GM19238 (cell line): ENCODE data around the gene UNC80.
"Not testable (repeated sequence)": the region's sequence is repeated elsewhere in the genome, so short reads cannot be mapped to it uniquely, and the experiment has no call there.

Experiments
- DNase-seq: peaks from one replicate; pipeline ENCODE4 v3.0.0; 2011; ENCODE audit warnings: low spot score; ENCODE audit not compliant: insufficient read length

UNC80 gene, protein sequence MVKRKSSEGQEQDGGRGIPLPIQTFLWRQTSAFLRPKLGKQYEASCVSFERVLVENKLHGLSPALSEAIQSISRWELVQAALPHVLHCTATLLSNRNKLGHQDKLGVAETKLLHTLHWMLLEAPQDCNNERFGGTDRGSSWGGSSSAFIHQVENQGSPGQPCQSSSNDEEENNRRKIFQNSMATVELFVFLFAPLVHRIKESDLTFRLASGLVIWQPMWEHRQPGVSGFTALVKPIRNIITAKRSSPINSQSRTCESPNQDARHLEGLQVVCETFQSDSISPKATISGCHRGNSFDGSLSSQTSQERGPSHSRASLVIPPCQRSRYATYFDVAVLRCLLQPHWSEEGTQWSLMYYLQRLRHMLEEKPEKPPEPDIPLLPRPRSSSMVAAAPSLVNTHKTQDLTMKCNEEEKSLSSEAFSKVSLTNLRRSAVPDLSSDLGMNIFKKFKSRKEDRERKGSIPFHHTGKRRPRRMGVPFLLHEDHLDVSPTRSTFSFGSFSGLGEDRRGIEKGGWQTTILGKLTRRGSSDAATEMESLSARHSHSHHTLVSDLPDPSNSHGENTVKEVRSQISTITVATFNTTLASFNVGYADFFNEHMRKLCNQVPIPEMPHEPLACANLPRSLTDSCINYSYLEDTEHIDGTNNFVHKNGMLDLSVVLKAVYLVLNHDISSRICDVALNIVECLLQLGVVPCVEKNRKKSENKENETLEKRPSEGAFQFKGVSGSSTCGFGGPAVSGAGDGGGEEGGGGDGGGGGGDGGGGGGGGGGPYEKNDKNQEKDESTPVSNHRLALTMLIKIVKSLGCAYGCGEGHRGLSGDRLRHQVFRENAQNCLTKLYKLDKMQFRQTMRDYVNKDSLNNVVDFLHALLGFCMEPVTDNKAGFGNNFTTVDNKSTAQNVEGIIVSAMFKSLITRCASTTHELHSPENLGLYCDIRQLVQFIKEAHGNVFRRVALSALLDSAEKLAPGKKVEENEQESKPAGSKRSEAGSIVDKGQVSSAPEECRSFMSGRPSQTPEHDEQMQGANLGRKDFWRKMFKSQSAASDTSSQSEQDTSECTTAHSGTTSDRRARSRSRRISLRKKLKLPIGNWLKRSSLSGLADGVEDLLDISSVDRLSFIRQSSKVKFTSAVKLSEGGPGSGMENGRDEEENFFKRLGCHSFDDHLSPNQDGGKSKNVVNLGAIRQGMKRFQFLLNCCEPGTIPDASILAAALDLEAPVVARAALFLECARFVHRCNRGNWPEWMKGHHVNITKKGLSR (N-terminal part only)

GRCh38 chr2:209771474-209772289 lies at the start of gene UNC80:
Gene UNC80 (plus strand): TSS chr2:209771832. CDS start chr2:209772073, 241 bp downstream.
- no peak for DNase-seq

DNA sequence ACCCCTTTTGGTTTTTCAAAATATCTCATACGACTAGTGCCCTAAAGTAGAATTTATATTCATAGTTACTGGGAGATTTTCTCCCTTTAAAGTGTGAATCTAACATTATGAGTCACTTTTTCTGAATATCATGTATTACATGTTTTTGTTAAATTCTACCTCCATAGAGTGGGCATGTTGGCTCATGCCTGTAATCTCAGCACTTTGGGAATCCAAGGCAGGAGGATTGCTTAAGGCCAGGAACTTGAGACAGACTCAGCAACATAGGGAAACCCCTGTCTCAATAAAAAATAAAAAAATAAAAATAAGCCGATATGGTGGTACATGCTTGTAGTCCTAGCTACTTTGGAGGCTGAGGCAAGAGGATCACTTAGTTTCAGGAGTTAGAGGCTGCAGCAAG lies 45.3 kb upstream of the UNC80 start:
- no peak for DNase-seq

GRCh38 chr2:209727077-209727476 lies 44.6 kb upstream of the UNC80 start:
- DNase-seq, result no peak

GRCh38 chr2:209734805-209735204 lies 36.8 kb upstream of the UNC80 start:
- DNase-seq, result no peak

DNA sequence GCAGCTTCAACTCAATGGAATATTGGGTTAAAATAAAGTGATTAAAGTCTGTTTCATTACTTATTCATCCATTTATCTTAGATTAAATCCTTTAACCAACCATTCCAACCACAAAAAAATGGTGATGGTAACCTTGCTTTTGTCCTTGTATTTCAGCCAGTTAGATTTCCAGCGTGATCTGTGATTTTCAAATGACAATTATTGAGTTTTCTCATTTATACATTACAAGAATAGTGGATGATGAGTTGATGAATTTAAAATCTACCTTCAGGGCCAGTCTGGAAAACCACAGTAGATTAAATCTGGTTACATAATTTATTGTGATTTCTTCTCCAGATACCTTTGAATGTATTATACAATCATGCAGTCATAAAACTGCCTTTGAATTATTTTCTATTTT lies 29.7 kb upstream of the UNC80 start:
- DNase-seq, result no peak

- DNase-seq, result no peak
Measured at GRCh38 chr2:209753020-209753419, 18.6 kb upstream of the UNC80 start.

DNA sequence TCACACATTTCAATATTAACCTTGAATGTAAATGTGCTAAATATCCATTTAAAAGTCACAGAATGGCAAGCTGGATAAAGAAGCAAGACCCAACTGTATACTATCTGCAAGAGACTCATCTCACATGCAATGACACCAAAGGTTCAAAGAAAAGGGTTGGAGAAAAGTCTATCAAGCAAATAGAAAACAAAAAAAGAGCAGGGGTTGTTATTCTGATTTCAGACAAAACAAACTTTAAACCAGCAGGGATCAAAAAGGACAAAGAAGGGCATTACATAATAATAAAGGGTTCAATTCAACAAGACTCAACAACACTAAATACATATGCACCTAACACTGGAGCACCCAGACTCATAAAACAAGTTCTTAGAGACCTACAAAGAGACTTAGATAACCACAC lies 14.5 kb upstream of the UNC80 start:
- no peak for DNase-seq

DNA sequence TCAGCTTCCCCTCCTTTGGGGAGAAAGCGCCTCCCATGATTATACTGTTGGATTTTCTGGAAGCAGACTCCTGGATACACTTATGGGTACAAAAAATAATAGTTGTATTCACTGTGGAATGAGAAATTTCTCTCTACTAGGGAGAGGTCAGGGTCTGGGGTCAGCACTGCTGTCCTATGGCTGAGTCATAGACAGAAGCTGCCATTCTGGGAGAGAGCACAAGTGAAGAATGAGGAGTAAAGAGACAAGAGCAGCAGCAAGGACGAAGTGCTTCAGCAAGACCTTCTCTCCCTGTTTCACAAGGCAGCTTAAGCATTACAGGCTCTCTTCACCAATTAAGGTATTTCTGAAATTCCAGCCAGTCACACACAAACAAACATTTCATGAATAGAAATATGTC lies 10.1 kb upstream of the UNC80 start:
- DNase-seq, result no peak

DNA sequence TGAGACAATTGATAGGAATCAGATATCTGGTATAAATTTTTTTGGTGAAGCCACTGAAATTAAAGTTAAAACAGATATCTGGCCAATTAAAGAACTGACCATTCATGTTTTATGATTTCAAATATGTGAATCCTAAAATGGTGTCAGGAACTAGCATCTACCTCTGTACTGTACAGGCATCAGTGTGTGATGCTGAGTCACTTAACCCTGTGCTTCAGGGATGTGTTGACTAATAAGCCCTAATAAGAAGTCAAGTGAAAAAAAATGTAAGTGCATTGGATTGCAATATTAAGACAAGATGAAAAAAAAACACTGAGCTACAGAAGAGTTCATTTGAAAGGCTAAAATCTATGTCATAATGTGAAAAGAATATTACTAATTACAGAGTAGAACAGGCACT lies 9.1 kb upstream of the UNC80 start:
- no peak for DNase-seq

GRCh38 chr2:209763106-209763505 lies 8.5 kb upstream of the UNC80 start:
- no peak for DNase-seq

GRCh38 chr2:209766613-209767012 lies 5.0 kb upstream of the UNC80 start:
- DNase-seq, result no peak

DNA sequence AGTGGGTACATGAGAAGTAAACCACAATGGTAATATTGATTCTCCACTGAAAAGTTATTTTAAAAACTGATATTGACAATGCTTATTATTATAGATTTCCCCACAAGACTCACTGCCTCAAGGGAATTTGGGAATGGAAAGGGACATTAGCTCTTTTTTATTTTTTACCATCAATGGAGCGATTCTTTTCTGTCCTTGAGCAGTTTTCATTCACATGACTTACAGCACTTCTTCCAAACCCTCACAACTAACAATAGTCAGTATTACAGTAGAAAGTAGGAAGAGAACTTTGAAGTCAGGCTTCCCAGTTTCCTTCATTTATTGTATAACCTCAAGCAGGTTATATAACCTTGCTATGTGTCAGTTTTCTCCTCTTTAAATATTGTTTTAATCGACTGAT lies 4.3 kb upstream of the UNC80 start:
- DNase-seq, result no peak

GRCh38 chr2:209768557-209768956 lies 3.1 kb upstream of the UNC80 start:
- no peak for DNase-seq

DNA sequence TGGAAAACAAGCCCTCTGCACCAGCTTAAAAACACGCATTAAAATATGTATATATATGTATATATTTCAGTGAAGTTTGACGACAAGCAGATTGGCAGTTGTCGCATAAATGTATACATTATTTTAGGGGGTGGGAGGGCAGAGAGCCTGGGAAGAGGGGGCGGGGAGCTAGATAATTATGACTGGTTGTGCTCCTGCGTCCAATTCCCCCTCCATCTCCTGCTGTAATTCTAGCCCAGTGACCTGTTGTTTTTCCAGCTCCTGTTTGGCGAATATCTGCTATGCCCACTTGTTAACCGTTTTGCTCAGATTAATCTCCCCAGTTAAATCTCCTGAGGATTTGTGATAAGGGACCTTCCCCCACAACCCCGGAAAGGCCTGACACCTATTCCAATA lies 656 bp downstream of the UNC80 start:
- no peak for DNase-seq

GRCh38 chr2:209773377-209773776 lies 1.7 kb downstream of the UNC80 start:
- no peak for DNase-seq

- no peak for DNase-seq
Measured at GRCh38 chr2:209787416-209787815, 15.8 kb downstream of the UNC80 start.

GRCh38 chr2:209788925-209789324 lies 17.3 kb downstream of the UNC80 start:
- DNase-seq, result no peak

DNA sequence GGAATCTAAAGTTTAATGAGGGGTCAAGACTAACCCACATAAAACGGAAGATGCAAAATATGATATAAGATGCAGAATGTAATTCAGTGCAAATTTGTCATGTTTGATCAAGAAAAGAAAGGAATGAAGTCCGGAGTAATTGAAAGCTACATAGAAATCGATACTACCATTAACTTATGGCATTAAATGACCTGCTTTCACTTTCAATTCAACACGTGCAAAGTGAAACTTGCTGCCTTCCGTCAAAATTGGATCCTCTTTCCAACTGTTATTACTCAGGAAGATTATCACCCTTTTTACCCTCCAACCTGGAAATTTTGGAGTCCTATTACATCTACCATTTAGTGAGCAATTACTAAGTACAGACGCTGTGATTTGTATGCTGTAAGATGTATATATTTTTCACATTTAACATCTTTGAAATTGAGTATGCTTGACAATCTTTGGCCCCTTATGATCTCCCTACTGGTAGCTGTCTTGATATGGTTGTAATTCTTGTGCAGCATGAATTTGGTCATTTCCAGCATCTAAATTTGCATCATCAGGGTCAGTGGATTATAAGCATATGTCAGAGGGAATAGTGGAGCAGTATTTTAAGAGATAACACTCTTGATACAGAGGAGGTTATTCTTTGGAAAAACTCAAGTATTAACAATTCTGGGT lies 18.6 kb downstream of the UNC80 start:
- no peak for DNase-seq

GRCh38 chr2:209791151-209791550 lies 19.5 kb downstream of the UNC80 start:
- no peak for DNase-seq

- not testable (repeated sequence) for DNase-seq
Measured at GRCh38 chr2:209795425-209795824, 23.8 kb downstream of the UNC80 start.
